Measurements from ENCODE around the gene PPFIA1.

- no peak for TF ChIP-seq POLR2A (IDR thresholded peaks at IDR 0.05)
- TF ChIP-seq, protein P1, sequence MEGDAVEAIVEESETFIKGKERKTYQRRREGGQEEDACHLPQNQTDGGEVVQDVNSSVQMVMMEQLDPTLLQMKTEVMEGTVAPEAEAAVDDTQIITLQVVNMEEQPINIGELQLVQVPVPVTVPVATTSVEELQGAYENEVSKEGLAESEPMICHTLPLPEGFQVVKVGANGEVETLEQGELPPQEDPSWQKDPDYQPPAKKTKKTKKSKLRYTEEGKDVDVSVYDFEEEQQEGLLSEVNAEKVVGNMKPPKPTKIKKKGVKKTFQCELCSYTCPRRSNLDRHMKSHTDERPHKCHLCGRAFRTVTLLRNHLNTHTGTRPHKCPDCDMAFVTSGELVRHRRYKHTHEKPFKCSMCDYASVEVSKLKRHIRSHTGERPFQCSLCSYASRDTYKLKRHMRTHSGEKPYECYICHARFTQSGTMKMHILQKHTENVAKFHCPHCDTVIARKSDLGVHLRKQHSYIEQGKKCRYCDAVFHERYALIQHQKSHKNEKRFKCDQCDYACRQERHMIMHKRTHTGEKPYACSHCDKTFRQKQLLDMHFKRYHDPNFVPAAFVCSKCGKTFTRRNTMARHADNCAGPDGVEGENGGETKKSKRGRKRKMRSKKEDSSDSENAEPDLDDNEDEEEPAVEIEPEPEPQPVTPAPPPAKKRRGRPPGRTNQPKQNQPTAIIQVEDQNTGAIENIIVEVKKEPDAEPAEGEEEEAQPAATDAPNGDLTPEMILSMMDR (IDR thresholded peaks at IDR 0.05) = no peak
Measured at GRCh38 chr11:70420008-70420464, 149.5 kb downstream of the PPFIA1 start.

Measured in esophagus squamous epithelium (tissue), 4 donors.